Fibroblast of mammary gland (primary cell): ENCODE data around the gene OR2A5.

Experiments used
- DNase-seq: peaks from one replicate; pipeline ENCODE4 v3.0.0-alpha.2; 2010; ENCODE audit warnings: low read depth
- H3K4me3 ChIP-seq: 2 replicates; pipeline ENCODE4 v1.5.1; 2011; ENCODE audit warnings: low read depth, mild to moderate bottlenecking, low read length, moderate library complexity; ENCODE audit not compliant: control insufficient read depth
- CTCF ChIP-seq: conservative IDR thresholded peaks from 2 replicates; pipeline ENCODE4 v1.5.1; 2011; ENCODE audit warnings: low read depth, low read length, inconsistent platforms; ENCODE audit not compliant: control insufficient read depth, insufficient read depth

The OR2A5 gene, protein sequence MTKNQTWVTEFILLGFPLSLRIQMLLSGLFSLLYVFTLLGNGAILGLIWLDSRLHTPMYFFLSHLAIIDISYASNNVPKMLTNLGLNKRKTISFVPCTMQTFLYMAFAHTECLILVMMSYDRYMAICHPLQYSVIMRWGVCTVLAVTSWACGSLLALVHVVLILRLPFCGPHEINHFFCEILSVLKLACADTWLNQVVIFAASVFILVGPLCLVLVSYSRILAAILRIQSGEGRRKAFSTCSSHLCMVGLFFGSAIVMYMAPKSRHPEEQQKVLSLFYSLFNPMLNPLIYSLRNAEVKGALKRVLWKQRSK

GRCh38 chr7:144048648-144049047, at the start of gene OR2A5:
Gene OR2A5, plus strand, starts transcription at chr7:144048948. Its CDS starts 1,454 bp downstream, at chr7:144050402.
- TF ChIP-seq CTCF = no peak
- H3K4me3 ChIP-seq = no peak within 1 kb of the TSS
- DNase-seq = no peak

- TF ChIP-seq CTCF = no peak
- no peak for DNase-seq
- no peak within 1 kb of the TSS for H3K4me3 ChIP-seq
These were observed 48.7 kb upstream of the OR2A5 start, which contains the start of gene OR6B1 for GRCh38 chr7:144000020-144000419. Gene OR6B1, plus strand, starts transcription at chr7:144000320. Its CDS starts 3,677 bp downstream, at chr7:144003997.

- DNase-seq = no peak
- TF ChIP-seq CTCF = no peak
- no peak overlapping the region for H3K4me3 ChIP-seq
These were observed 47.2 kb upstream of the OR2A5 start for GRCh38 chr7:144001543-144001942.

DNA sequence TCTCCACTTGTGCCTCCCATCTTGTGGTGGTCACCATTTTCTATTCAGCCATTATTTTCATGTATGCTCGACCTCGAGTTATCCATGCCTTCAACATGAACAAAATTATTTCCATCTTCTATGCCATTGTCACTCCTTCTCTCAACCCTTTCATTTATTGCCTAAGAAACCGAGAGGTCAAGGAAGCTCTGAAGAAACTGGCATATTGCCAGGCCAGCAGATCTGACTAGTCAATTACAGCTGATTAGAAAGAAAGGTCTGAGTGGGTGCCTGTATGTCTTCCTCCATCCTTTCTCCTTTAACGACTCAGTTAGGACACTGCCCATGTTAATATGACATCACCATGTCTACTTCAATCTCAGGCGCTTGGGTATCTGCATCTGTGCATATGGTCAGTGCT, 44.0 kb upstream of the OR2A5 start:
- H3K4me3 ChIP-seq = no peak overlapping the region
- TF ChIP-seq CTCF = no peak
- no peak for DNase-seq

DNA sequence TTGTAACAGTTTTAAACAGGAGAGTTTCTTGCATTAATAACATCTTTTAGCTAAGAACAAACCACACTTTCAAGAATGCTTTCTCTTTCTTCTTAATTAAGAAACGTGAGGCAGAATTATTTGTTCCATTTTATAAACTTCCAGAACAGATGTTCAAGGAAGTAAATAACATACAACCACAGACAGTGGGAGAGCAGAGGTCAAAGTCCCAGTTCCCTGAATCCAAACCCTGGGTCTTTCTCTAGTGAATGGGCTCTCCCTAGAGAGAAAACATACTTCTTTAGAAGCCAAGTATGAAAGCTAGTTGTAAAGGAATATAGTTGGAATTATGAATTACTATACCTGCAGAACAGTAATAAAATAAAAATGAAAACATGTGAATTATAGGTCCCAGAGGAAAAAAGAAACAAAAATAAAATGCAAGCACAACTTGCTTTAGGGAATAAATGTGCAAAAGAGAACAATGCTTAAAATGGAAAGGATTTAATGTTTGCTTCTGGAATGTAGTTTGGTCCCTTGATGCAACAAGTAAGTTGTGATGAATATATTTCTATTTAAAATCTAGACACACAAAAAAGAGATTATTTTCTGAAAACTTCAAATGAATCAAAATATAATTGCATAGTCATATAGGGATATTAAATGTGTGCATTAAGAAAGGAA, 42.6 kb upstream of the OR2A5 start:
- no peak for DNase-seq
- TF ChIP-seq CTCF = no peak
- H3K4me3 ChIP-seq = no peak overlapping the region

DNA sequence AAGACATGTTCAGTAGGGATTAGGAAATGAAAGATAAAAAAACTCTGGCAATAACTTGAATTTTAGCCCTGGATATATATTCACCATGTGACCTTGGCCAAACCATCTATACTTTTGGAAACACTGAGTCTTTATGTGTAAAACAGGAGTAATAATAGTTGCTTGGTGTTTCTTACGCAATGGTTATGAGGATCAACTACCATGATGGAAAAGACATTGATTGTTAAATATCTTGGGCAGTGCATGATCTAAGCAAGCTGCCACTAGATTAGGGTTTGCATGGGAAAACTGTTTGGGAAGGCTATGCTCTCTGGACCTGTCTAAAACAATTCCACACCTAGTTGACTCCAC, 42.1 kb upstream of the OR2A5 start:
- TF ChIP-seq CTCF = no peak
- DNase-seq = no peak
- no peak overlapping the region for H3K4me3 ChIP-seq
